ENCODE data around the gene RNASE9. TPM values are rescaled to one million over a fixed set of nuclear protein-coding genes. Genes with fewer than 3 reads are reported as not detected.
"Not testable (repeated sequence)": the region's sequence is repeated elsewhere in the genome, so short reads cannot be mapped to it uniquely, and the experiment has no call there.

RNASE9 gene
- total and polyA plus RNA-seq, 4 donors = not detected

- TF ChIP-seq ZBTB33 (IDR thresholded peaks at IDR 0.05) (no peak), FOXA1 (IDR thresholded peaks at IDR 0.05) (no peak), MAX (IDR thresholded peaks at IDR 0.05) (no peak), YY1 (IDR thresholded peaks at IDR 0.05) (no peak), RXRA (IDR thresholded peaks at IDR 0.05) (no peak), JUND (IDR thresholded peaks at IDR 0.05) (no peak)
Observed at GRCh38 chr14:20512177-20512905, 48.5 kb downstream of the RNASE9 start (continued).

GRCh38 chr14:20508367-20508766 lies 52.5 kb downstream of the RNASE9 start:
- no peak for TF ChIP-seq ATF3 (IDR thresholded peaks at IDR 0.05)
- no peak for TF ChIP-seq GABPA (IDR thresholded peaks at IDR 0.05 in 1 of 2, conservative IDR thresholded peaks at IDR 0.05 in 1 of 2)
- TF ChIP-seq HNF4G (IDR thresholded peaks at IDR 0.05) = no peak
- TF ChIP-seq SP1 (IDR thresholded peaks at IDR 0.05) = no peak
- no peak for TF ChIP-seq EGR1 (IDR thresholded peaks at IDR 0.05; ENCODE audit: low read depth in 2 of 2)
- no peak for TF ChIP-seq CTCF (IDR thresholded peaks at IDR 0.05; ENCODE audit: low read depth, low read length, missing input control)
- TF ChIP-seq REST (IDR thresholded peaks at IDR 0.05) = no peak
- no peak for TF ChIP-seq FOXA2 (IDR thresholded peaks at IDR 0.05)
- TF ChIP-seq MAX (IDR thresholded peaks at IDR 0.05) = no peak
- no peak for TF ChIP-seq YY1 (IDR thresholded peaks at IDR 0.05)
- TF ChIP-seq JUND (IDR thresholded peaks at IDR 0.05) = no peak
- no peak for TF ChIP-seq TAF1 (conservative IDR thresholded peaks at IDR 0.05)
- no peak for TF ChIP-seq NR2F2 (IDR thresholded peaks at IDR 0.05)
- no peak for TF ChIP-seq RAD21 (IDR thresholded peaks at IDR 0.05)
- no peak for TF ChIP-seq FOXA1 (IDR thresholded peaks at IDR 0.05)
- no peak for TF ChIP-seq ZBTB33 (IDR thresholded peaks at IDR 0.05)
- no peak for TF ChIP-seq HNF4A (conservative IDR thresholded peaks at IDR 0.05)
- Histone ChIP-seq H3K36me3 (ENCODE audit: control insufficient read depth in 4 of 4, insufficient read depth in 3 of 4, low read depth in 1 of 4, low read length in 3 of 4) (no peaks in the 10 kb centered on the region), H3K4me1 (ENCODE audit: control insufficient read depth in 4 of 4, insufficient read depth in 4 of 4, low read length in 3 of 4) (no peaks in the 10 kb centered on the region), H3K27me3 (ENCODE audit: control insufficient read depth in 4 of 4, insufficient read depth in 4 of 4, low read length in 3 of 4) (no peaks in the 10 kb centered on the region), H3K9me3 (ENCODE audit: control insufficient read depth in 4 of 4, low read length in 3 of 4) (no peaks in the 10 kb centered on the region), H3K27ac (ENCODE audit: low read depth in 1 of 2, low read length in 2 of 2) (no peak overlapping the region), H3K4me3 (ENCODE audit: low read depth in 1 of 3, low read length in 3 of 3) (no peak overlapping the region), H3K9ac (ENCODE audit: low read depth in 1 of 2, low read length in 2 of 2) (no peak overlapping the region)
- WGBS = 94% methylated on average over 8 of the region's 8 CpGs
- no peak for DNase-seq (ENCODE audit: low spot score)

- not testable (repeated sequence) for DNase-seq (ENCODE audit: low spot score); H3K9me3 ChIP-seq (ENCODE audit: control insufficient read depth in 4 of 4, low read length in 3 of 4); H3K9ac ChIP-seq (ENCODE audit: low read depth in 1 of 2, low read length in 2 of 2); H3K27me3 ChIP-seq (ENCODE audit: control insufficient read depth in 4 of 4, insufficient read depth in 4 of 4, low read length in 3 of 4); H3K36me3 ChIP-seq (ENCODE audit: control insufficient read depth in 4 of 4, insufficient read depth in 3 of 4, low read depth in 1 of 4, low read length in 3 of 4); H3K27ac ChIP-seq (ENCODE audit: low read depth in 1 of 2, low read length in 2 of 2); H3K4me1 ChIP-seq (ENCODE audit: control insufficient read depth in 4 of 4, insufficient read depth in 4 of 4, low read length in 3 of 4); H3K4me3 ChIP-seq (ENCODE audit: low read depth in 1 of 3, low read length in 3 of 3)
- 77% methylated on average over 3 of the region's 3 CpGs for WGBS
Observed at GRCh38 chr14:20507537-20507936, 53.3 kb downstream of the RNASE9 start.
